CD4-positive, alpha-beta T cell treated with Interleukin-2 at 100 ng/mL for 4 hours (primary cell): ENCODE results near the gene TM7SF2.
"Not testable (repeated sequence)": the region's sequence is repeated elsewhere in the genome, so short reads cannot be mapped to it uniquely, and the experiment has no call there.

ENCODE experiments used
- DNase-seq: peaks from one replicate; pipeline ENCODE4 v3.0.0-alpha.2; 2020; ENCODE audit warnings: low spot score

The TM7SF2 gene

DNA sequence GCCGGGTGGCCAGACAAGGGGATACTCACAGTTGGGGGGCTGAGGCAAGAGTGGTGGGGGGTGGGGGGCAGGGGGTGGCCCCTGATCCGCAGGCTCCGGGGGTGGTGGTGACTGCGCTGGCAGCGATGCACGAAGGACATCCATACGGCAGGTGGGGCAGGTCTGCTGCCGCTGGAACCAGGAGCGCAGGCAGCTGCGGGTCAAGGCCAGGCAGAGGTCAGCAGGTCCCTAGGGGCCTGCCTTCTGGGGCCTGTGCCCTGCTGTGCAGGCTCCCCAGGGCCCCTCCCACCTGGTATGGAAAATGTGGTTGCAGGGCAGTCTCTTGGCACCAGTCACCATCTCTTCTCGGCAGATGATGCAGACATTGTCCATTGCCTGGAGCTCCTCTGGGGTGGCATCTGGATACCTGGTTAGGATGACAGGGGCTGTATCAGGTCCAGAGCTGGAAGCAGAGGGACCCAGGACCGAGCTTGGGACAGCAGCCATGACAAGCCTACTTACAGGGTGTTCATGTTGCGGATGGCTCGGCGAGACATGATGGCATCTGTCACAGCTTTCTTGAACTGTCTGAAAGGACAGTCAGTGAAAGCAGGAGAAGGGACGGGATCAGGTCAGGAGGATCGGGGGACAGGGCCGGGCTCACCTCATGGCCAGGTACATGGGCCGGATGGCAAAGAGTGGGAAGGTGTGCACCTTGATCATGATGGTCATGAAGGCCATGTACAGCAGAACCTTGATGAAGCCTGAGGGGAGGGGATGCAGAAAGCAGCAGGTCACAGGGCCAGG is 19.2 kb downstream of the TM7SF2 start:
- DNase-seq: no peak

DNA sequence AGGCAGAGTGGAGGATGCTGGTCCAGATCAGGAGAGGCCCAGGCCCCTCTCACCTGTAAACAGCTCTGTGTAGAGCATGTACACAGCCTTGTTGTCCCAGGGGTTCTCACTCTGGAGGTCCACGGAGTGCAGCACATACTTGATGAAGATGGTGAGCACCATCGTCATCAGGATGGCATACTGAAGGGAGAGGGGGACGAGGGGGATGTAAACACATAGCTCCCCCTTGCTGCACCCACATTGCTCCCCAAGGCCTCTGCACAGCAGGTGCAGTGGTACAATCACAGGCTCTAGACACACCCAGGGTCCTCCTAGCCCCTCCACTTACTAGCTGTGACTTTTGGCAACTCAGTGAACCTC is 19.7 kb downstream of the TM7SF2 start:
- DNase-seq: no peak

DNA sequence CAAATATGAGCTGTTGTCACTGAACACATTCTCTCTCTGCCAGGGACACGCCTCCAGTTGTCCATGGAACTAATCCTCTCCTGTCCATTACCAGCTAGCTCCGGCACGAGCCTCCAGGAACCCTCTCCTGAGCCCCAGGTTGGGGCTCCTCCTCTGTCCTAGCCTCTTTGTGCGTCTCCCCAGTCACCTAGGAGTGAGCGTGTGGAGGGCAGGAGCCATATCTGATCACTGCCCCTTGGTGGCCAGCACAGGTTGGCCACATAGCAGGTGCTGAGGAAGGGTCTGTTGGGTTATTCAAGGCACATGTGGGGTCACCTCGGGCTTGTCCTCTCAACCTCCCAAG is 20.2 kb downstream of the TM7SF2 start:
- DNase-seq: no peak

DNA sequence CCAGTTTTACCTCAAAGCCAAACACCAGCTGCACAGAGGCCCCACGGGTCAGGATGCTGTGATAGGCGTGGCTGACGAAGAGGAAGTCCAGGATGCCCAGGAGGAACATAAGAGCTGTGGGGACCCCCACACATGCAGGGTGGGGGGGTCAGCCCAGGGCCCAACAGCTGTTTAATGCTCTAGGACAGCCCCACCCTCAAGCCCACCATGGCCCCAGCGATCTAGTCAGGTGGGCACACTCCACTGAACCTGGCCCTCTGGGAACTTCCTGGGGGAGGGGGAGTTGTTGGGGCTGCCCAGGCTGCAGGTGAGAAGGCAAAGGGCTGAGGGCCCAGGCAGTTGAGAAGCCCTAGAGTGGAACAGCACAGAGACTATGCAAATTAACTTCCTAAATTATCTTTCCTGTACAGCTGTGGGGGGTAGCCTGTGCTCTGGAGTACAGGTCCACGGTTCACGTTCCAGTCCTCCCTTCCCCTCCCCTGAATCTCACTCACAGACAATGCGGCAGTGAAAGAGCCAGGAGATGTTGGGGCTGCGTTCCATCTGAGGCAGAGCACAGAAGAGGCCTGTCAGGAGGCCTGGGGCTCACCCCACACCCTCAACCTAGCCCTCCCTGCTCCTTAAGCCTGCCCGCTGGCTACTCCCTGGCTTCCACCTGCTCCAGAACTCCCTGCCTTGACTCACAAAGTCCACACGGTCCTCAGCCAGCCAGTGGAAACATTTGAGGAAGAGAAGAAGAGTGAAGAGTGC is 20.7 kb downstream of the TM7SF2 start:
- DNase-seq: no peak

DNA sequence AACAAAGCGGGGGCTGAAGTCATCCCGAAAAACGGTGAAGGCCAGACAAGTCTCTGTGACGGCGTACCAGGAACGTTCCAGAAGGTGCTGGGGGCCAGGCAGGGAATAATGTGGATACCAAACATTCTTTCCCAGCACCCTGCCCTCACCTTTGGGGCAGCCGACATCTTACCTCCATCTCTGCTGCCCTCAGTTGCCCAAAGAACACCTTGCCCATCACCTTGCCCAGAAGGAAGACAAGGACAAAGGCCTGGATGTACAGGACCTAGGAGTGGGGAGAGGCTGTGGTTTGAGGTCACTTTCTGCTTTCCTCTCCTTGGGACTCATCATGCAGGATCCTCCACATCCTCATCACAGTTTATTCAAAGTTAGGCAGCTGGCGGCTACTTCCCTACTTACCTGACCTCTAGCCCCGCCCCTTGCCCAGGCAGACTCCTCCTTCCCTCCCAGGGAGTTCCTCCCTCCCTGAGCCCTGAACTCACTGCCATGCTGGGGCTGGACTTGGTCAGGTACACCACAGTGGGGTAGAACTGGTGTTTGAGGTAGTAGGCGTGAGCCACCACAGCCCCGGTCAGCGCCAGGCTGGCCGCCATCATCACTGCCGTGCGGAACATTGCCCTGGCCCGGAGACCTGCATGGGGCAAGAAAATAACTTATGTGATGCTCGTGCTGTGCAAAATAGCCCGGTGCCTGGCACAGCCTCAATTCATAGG is 21.5 kb downstream of the TM7SF2 start:
- DNase-seq: peak; percentile 39

DNA sequence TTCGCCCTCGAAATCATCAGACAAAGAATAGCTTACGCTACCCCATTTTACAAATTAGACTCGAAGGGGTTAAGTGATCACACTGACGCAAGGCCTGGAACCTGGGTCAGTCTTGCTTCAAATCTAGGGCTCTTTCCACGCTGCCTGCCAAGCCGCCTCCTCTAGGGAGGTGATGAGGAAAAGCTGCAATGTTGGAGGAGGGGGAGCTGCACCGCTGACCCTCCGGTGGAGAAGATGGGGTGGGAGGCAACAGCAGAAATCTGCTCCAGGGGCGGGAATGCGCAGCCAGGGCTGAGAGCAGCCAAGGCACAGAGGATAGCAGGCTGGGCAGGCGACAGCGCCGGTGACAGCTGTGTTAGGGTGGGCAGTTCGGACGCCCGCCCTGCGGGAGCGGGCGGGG is 22.1 kb downstream of the TM7SF2 start:
- no peak for DNase-seq

DNA sequence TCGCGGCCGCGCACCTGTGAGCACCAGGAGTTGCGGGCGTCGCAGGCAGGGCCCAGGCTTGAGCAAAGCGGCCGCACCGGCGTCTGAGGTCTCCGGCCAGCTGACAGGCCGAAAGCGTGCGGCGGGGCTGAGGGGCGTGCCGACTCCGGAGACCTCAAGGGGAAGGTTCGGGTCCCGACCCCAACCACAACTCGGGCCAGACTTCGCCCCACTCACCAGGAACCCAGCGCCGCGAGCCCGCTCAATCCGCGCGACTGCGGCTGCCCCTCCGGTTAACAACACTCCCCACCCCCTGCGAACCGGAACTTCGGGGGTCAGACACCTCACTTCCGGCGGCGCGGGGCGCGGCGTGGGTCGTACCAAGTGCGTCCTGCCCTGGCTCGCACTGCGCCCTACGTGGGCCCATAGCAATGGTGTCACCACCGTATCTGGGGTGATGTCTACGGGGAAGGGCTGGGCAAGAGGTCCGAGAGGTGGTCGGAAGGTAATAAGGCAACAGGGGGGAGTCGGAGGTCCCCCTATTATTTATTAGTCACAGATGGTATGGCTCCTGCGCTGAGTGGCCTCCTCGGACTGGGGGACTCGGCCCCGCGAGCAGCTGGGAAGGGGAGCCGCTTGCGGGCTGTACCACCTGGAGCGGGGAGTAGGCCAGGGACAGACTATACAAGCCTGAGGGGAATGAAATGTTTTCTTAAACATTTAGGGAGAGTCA is 22.7 kb downstream of the TM7SF2 start, which contains the start of gene SYVN1:
Gene SYVN1 (minus strand): TSS at position 280 of the 712 bp plus-strand sequence. CDS start 918 bp downstream, outside the sequence.
- peak; percentile 90 for DNase-seq

DNA sequence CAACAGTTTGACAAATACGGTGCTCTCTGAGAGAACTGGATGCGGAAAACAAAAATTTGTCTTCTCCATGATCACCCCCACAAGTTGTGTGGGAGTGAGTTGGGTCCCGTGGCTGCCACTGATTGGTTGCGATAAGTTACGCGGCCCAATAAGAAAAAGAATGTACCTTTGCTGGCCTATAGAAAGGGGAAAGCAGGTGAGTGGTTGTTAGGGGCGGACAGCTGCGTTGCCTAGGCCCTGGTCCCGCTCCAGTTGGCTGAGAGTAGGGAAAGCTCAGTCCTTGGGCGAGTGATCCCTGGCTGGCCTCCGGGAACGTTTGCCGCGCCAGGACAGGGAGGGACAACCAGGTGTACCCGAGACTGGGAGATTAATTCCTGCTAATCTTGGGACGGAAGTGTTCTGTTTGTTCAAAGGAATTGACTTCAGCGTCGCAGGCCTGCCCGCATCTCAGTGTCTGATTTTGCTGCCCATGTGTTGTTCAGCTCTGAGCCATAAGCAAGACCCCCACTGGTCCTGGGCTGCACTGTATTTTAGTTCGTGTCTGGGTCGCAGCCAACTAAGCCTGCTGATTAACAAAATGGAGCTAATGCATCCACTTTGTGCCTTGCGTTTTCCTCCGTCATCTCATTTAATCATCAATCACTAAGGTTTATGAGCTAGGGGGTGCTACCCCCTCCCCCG is 23.4 kb downstream of the TM7SF2 start:
- peak; percentile 93 for DNase-seq

DNA sequence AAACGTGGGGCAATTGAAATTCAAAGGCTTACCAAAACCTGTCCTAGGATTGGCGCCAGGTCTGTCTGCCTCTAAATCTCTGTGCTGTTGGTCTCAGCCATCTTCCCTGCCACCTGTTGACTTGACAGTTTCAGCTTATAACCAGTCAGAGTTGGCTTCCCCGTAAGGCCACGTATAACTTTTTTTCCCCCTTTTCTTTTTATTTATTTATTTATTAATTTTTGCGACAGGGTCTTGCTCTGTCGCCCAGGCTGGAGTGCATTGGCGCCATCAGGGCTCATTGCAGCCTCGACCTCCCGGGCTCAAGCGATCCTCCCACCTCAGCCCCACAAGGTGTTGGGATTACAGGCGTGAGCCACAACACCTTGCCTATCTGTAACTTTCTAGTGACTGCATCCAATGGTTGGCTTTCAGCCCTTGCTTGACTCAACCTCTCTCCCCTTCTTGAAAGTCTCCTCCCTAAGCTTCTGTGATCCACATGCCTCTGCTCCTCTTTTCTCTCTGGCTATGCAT is 24.0 kb downstream of the TM7SF2 start:
- no peak for DNase-seq

DNA sequence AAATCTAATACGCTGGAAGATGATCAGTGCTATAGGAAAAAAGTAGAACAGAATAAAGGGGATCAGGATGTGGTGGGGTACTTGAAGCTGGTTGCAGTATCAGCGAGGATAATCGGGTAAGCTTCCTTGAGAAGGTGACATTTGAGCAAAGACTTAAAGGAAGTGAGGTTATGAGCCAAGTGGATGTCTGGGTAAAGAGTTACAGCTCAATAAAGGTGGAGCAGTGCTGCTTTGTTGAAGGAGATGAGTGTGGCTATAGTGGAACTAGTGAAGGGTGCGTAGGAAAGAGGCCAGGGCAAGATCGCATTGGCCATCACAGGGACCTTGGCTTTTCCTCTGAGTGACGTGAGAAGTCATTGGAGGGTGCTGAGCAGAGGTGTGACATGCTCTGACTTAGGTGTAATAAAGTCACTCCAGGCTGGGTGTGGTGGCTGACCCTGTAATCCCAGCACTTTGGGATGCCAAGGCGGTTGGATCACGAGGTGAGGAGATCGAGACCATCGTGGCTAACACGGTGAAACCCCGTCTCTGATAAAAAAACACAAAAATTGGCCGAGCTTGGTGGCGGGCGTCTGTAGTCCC is 24.9 kb downstream of the TM7SF2 start:
- DNase-seq: no peak

DNA sequence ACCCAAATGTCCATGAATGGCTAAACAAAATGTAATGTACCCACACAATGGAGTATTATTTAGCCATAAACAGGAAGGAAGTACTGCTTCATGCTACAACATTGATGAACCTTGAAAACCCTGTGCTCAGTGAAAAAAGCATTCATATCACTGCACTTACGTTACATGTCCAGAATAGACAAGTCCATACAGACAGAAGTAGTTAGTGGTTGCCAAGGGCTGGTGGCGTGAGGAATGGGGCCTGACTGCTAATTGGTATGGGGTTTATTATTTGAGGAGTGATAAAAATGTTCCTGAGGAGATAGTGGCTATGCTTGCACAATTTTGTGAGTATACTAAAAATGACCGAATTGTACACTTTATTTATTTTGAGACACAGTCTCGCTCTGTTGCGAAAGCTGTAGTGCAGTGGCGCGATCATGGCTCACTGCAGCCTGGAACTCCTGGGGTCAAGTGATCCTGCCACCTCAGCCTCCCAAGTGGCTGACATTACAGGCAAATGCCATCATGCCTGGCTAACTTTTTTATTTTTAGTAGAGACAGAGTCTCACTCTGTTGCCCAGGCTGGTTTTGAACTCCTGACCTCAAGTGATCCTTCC is 30.3 kb downstream of the TM7SF2 start:
- no peak for DNase-seq

DNA sequence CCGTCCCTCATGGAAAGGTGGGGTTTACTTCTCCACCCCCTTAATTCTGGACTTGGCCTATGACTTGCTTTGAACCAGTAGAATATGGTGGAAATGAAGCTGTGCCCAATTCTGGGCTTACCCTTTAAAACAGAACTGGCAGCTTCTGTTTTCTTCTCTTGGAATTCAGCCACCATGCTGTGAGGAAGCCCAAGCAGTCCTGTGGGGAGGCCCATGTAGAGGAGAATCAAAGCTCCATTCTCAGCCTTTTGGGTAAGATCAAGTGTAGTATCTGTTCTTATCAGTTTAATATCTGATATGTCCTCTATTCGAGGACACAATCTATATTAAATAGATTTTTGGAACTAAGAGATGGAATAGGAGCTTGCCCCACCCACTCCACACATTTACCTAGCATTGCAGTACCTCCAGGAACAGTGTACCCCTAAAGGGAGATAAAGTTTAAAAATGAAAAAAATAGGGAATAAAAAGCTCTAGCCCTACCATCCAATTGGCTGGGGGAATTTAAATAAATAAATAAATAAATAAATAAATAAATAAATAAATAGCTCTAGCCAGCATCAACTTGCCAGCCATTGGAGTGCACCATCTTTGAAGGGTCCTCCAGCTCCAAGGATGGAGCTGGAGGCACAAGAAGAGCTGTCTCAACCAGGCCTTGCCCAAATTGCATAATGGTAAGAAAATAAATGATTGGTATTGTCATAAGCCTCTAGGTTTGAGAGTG is 35.8 kb downstream of the TM7SF2 start:
- no peak for DNase-seq

DNA sequence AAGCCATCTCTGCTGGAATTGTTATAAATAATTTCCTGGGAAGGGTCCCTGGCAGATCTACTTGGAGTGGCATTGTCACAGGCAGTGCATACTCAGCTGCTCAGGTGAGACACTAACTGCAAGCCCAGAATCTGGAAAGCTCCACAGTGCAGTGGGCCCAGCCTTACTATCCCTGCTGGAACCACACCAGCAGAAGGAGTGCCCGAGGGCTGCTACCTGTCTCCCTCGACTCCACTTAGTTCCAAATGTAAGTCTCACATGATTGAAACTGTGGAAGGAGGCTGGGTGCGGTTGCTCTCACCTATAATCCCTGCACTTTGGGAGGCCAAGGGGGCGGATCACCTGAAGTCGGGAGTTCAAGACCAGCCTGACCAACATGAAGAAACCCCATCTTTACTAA is 37.0 kb downstream of the TM7SF2 start:
- DNase-seq: no peak

DNA sequence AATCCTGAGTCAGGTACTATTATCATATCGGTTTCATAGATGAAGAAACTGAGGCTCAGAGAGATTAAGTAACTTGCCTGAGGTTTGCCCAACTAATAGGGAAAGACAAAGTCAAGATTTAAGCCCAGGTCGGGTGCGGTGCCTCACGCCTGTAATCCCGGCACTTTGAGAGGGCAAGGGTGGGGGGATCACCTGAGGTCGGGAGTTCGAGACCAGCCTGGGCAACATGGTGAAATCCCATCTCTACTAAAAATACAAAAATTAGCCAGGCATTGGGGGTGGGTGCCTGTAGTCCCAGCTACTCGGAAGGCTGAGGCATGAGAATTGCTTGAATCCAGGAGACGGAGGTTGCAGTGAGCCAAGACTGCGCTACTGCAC is 38.4 kb downstream of the TM7SF2 start:
- not testable (repeated sequence) for DNase-seq

DNA sequence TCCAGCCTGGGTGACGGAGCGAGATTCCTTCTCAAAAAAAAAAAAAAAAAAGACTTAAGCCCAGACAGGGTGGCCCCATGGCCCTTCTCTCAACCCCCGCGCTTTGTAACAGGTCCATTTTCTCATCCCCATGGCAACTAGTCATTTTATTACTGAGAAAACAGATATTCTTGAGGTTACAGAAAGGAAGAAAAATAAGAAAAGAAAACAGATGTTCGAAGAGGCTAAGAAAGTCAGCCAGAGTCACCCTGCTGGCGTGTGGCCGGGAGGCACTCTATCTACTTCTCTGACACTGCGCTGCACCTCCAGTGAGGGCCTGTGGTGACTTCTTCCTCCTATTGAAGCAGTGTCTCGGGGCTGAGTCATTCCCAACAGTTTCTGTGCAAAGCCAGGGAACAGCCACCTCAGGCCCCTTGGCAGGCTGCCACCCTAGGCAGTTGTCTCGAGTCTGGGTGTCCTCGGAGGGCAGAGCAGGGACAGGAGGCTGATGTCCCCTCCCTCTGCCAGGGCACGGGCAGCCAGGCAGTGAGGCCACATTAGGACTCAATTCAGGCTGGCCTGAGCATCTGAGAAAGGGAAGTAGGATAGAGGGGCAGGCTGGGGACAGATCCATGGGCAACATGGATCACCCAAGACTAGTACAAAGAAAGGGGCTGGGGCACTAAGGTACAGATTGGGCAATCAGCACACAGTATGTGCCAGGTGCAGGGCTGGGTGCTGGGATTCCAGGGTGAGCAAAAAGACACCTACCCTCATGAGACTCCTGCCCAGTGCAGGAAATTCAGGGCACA is 39.0 kb downstream of the TM7SF2 start:
- DNase-seq: peak; percentile 16

DNA sequence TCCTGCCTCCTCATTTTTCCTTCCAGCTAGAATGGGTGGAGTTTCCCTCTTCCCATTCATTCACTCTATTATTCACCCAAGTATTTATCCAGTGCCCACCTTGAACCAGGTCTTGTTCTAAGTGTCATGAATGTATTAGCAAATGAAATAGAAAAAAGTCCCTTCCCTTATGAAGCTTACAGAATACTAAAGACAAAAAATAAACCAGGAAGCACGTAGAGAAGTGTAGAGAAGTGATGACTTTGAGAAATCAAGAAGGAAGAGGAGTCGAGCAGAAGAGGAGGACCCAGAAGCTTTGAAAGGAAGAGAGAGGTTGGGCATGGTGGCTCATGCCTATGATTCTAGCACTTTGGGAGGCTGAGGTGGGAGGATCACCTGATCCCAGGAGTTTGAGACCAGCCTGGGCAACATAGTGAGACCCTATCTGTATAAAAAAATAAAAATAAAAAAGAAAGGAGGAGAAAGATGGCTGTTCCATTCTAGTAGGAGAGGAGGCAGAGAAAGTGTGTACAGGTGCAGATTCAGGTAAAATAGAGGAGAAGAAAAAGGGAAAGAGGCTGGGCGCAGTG is 39.7 kb downstream of the TM7SF2 start:
- no peak for DNase-seq

DNA sequence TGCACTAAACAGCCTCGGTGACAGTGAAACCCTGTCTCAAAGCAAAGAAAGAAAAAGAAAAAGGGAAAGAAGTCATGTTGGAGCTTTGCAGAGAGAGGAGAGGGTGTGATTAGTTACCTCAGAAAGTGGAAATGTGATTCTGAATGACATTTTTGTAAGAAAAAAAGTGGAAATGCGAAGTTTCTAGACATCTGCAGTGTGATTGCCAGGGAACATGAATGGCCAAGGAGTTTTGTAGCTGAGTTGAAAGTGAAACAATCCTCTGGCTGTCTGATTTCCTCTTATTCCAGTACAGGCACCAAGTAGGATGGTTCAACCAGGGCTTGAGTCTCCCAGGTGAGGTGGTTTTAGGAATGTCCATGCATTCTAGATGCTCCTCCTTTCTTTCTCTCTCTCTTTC is 40.5 kb downstream of the TM7SF2 start:
- DNase-seq: no peak

DNA sequence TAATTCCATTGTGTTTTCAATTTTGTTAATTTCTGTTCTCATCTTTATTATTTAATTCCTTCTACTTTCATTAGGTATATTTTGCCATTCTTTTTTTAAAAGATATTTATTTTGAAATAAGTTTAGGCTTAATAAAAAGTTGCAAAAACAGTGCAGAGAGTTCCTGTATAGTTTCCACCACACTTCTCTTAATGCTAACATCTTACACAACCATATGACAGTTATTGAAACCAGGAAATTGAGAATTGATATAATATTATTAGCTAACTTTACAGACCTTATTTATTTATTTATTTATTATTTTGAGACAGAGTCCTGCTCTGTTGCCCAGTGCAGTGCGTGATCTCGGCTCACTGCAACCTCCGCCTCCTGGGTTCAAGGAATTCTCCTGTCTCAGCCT is 44.6 kb downstream of the TM7SF2 start:
- DNase-seq: no peak

DNA sequence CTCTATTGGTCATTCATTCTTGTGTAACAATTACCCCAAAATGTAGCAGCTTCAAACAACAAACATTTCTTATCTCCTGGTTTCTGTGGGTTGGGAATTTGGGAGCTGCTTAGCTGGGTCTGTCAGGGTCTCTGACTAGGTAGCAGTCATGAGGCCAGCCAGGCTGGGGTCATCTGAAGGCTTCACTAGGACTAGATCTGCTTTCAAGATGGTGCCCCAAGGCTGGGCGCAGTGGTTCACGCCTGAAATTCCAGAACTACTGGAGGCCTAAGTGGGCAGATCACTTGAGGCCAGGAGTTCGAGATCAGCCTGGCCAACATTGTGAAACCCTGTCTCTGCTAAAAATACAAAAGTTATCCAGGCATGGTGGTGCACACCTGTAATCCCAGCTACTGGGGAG is 45.3 kb downstream of the TM7SF2 start:
- no peak for DNase-seq
